Endometrial microvascular endothelial cells (primary cell): Measurements from ENCODE around the gene SFT2D3. TPM values are rescaled to one million over a fixed set of nuclear protein-coding genes. Genes with fewer than 3 reads are reported as not detected.

Experiments used
- in situ Hi-C: cut with HindIII; loops from 2 replicates; pipeline ENCODE4 v1.10.0; 2017; ENCODE audit warnings: low sequenced_read_pairs, low pct_unique_long_range_greater_than_20kb; ENCODE audit errors: inconsistent ontology term
- total RNA-seq: library from RNA; depleted of rRNA; stranded (reverse); fragments of >200 nt; gene quantifications from one replicate; pipeline ENCODE4 v1.2.3, GENCODE V29; 2015; ENCODE audit errors: inconsistent ontology term

Gene SFT2D3
- total RNA-seq, 1 donor from 2014 or later: 4.9 TPM

GRCh38 chr2:127663566-127664064, 37.7 kb upstream of the SFT2D3 start:
- in situ Hi-C loops: no loop called here

- in situ Hi-C loops: no loop called here
Observed at GRCh38 chr2:127664065-127664894, 37.0 kb upstream of the SFT2D3 start.

GRCh38 chr2:127664895-127665225, 36.4 kb upstream of the SFT2D3 start:
- in situ Hi-C loops: no loop called here

DNA sequence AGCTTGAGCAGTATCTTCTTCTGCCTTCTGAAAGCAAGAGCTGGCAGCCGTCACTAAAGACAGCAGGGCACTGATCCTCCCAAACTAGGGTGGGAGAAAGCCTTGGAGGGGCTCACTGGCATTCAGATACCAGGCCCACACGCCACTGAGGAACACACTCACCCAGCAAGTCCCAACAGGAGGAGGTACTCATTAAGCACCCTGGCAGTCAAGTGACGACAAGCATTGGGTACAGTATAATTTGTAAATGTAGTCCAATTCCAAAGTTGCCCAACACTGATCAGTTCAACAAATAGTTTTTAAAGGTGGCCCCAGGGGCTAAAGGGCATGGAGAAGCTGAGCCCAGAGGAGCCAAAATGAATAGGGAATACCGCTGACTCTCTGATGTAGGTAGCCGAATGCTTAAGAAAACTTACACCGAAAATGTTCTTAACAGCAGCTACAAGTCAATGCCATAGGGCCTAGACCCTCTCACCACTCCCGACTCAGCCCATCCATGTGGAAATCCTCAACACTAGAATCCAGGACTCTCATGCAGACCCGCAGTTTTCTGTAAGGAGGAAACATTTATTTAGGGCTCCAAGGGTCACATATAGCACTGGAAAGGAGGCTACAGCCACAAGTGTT, 35.9 kb upstream of the SFT2D3 start:
- in situ Hi-C loops: no loop called here

DNA sequence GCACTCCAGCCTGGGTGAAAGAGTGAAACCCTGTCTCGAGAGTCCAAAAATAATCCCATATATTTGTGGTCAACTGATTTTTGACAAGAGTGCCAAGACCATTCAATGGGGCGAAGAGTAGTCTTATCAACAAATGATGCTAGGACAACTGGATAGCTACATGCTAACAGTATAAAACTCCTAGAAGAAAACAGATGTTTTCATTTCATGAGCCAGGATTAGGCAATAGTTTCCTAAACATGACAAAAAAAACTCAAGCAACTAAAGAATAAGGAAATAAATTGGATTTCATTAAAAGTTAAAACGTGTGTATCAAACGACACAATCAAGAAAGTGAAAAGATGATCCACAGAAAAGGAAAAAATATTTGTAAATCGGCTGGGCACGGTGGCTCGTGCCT, 32.2 kb upstream of the SFT2D3 start:
- in situ Hi-C loops: no loop called here

DNA sequence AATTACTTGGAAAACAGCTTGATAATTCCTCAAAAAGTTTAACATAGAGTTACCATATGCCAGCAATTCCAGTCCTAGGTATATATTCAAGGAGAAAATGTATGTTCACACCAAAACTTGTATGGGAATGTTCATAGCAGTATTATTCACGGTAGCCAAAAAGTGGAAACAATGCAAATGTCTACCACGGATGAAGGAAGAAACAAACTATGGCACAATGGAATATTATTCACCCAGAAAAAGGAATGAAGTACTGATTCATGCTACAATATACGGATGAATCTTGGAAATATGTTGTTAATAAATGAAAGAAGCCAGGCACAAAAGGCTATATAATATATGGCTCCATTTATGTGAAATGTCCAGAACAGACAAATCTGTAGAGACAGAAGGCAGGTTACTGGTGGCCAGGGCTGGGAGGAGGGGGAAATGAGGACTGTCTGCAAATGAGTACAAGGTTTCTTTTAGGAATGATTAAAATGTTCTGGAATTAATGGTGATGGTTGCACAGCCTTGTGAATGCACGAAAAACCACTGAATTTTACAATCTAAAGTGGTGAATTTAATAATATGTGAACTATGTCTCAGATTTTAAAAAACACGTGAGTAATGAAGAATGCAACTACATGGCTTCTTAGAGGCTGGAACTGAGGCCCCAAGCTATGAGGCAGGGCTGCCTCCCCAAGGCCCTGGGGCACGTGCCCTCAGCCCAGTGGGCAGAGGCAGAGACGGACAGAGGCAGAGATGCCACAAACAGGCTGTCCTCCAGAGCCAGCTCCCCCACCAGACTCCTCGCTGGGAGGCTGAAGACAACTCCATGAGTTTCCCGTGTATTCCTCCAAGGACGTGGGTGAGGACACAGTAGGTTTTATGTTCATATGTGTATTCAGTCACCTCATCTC, 31.0 kb upstream of the SFT2D3 start:
- in situ Hi-C loops: no loop called here

- in situ Hi-C loops: no loop called here
Observed at GRCh38 chr2:127670957-127671290, 30.4 kb upstream of the SFT2D3 start.

DNA sequence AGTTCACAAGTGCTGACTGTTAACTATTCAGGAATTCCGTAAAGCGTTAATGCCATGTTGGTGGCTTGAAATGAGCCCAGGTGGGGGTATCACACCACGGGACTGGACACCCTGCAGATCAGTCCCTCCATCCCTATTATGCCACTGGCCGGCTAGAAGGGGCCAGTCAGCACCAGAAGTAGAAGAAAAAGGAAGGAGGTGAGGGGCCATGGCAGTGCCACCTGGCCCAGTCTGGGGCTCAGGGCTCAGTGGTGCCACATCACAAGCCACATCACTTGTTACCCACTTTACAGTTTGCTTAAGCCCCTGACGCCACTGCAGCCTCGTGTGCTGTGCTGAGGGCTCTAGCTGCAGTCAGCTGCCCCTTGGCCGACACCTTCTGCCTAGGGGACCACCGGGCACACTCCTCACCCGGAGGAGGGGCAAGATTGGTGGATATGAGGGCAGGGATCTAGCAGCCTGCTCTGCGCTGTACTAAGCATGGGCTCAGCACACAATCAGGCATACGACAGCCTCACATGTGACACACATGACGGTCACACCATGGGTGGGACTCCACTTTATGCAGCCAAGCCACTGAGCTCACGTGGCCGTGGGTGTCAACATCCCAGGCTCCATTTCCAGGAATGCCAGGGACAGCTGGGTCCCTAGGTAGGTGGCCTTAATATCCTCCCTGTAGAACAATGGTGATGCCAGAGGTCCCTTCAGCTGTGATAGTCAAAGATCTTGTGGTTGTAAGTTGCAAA, 29.6 kb upstream of the SFT2D3 start:
- in situ Hi-C loops: no loop called here

- in situ Hi-C loops: no loop called here
Observed at GRCh38 chr2:127672341-127673224, 28.7 kb upstream of the SFT2D3 start.

GRCh38 chr2:127673291-127674069, 27.8 kb upstream of the SFT2D3 start:
- in situ Hi-C loops: no loop called here

DNA sequence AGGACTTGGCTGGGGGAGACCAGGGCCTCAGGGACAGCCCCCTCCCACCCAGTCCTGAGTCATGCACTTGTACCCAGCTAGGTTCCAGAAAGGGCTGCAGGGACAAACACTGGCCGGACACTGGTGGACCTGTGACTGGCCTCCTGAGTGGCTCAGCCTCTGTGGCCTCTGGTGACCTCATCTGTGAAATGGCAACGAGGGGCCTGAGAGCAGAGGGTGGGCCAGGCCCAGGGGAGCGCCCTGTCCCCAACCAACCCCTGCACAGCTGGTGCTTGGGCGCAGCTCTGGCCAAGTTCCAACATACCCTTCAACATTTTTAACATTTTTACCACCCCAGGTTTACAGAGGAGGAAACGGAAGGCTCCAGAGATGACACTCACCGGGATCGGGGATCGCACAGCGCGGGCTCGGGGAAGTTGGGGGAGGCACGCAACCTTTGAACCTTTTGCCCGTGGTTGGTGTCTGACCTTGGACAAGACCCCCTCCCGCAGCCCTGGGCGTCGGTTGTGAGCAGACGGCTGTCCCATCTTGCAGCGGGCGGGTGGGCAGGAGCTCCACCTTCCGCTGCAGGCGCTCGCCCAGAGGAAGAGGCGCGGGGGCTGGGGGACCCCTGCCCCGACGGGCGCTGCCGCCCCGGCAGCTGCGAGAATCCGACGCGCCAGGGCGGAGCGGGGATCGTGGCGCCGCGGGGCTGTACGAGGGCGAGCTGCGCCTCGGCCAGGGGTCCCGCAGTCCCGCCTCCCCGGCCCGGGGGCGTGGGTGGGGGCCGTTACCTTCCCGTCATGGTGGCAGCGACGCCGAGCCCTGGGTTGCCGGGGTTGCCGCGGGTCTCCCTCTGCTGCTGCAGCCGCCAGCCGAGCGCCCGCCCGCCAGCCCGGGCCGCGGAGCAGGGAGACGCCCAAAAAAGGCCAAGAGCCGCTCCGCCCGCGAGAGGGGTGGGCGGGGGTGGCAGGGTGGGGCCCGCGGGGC, 26.8 kb upstream of the SFT2D3 start:
- in situ Hi-C loops: no loop called here

GRCh38 chr2:127675331-127676261, 25.7 kb upstream of the SFT2D3 start, which contains the start of gene LIMS2:
Gene LIMS2 (minus strand): TSS chr2:127675530. CDS start chr2:127675024, 506 bp downstream.
- in situ Hi-C loops: no loop called here

DNA sequence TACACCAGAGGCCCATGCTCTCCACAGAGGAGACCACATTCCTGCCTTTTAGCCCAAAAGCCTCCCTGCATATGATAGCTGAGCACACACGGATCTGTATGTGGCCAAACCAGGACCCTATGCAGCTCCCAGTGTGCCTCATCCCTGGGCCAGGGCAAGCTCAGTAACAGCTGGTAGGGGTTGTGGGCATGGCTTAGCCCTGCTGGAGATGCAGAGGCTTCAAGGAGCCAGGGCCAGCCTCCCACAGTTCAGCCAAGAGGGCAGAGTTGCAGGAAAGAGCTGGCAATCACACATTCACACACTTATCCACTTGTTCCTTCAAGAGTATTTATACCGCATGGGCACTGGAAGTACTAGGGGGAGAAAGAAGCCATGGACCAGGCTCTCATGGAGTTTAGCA, 24.4 kb upstream of the SFT2D3 start:
- in situ Hi-C loops: no loop called here

GRCh38 chr2:127678531-127678930, 22.8 kb upstream of the SFT2D3 start:
- in situ Hi-C loops: no loop called here

- in situ Hi-C loops: no loop called here
Observed at GRCh38 chr2:127678991-127679390, 22.3 kb upstream of the SFT2D3 start.
